GM21717 (cell line): ENCODE data around the gene RNF182.

ENCODE experiments used
- ATAC-seq: cut with Tn5 transposase; IDR thresholded peaks from one replicate; pipeline ENCODE4 v1.9.1; 2021; ENCODE audit warnings: mild to moderate bottlenecking, moderate library complexity; ENCODE audit not compliant: unreplicated experiment

Gene RNF182

GRCh38 chr6:14028631-14029030 lies 103.9 kb downstream of the RNF182 start:
- no peak for ATAC-seq

DNA sequence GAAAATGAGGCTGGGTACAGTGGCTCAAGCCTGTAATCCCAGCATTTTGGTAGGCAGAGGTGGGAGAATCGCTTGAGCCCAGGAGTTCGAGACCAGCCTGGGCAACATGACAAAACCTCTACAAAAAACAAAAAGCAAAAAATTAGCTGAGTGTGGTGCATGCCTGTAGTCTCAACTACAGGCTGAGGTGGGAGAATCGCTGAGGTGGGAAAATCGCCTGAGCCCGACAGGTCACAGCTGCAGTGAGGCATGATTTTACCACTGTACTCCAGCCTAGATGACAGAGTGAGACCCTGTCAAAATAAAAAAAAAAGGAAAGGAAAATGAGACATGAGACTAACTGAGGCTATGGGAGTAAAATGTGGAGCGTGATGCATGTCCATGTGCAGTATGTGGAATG lies 104.9 kb downstream of the RNF182 start:
- no peak for ATAC-seq
